GM21515 (cell line): ENCODE results near the gene TSPAN31.
"Not testable (repeated sequence)": the region's sequence is repeated elsewhere in the genome, so short reads cannot be mapped to it uniquely, and the experiment has no call there.

ENCODE experiments used
- ATAC-seq: cut with Tn5 transposase; IDR thresholded peaks from one replicate; pipeline ENCODE4 v1.9.1; 2021; ENCODE audit not compliant: unreplicated experiment

TSPAN31 gene

GRCh38 chr12:57721846-57722608 is 22.8 kb upstream of the TSPAN31 start:
- ATAC-seq = not testable (repeated sequence)

- no peak for ATAC-seq
Measured at GRCh38 chr12:57722716-57723629, 21.9 kb upstream of the TSPAN31 start.

GRCh38 chr12:57723630-57723962 is 21.2 kb upstream of the TSPAN31 start:
- ATAC-seq = no peak

GRCh38 chr12:57724003-57724935 is 20.6 kb upstream of the TSPAN31 start:
- no peak for ATAC-seq

GRCh38 chr12:57724936-57725740 is 19.7 kb upstream of the TSPAN31 start:
- no peak for ATAC-seq

GRCh38 chr12:57725851-57726150 is 19.0 kb upstream of the TSPAN31 start:
- ATAC-seq = no peak

GRCh38 chr12:57726151-57726883 is 18.5 kb upstream of the TSPAN31 start:
- no peak for ATAC-seq

- ATAC-seq = no peak
Measured at GRCh38 chr12:57726884-57727757, 17.7 kb upstream of the TSPAN31 start.

GRCh38 chr12:57727758-57728395 is 17.0 kb upstream of the TSPAN31 start:
- no peak for ATAC-seq

- ATAC-seq = no peak
Measured at GRCh38 chr12:57729321-57729844, 15.5 kb upstream of the TSPAN31 start.

- no peak for ATAC-seq
Measured at GRCh38 chr12:57730336-57731067, 14.3 kb upstream of the TSPAN31 start.

GRCh38 chr12:57731411-57732080 is 13.3 kb upstream of the TSPAN31 start:
- no peak for ATAC-seq

GRCh38 chr12:57732270-57732669 is 12.6 kb upstream of the TSPAN31 start:
- ATAC-seq = no peak

GRCh38 chr12:57732726-57733593 is 11.9 kb upstream of the TSPAN31 start:
- ATAC-seq = no peak

- ATAC-seq = no peak
Measured at GRCh38 chr12:57733928-57734327, 10.9 kb upstream of the TSPAN31 start.

GRCh38 chr12:57734591-57734990 is 10.2 kb upstream of the TSPAN31 start:
- no peak for ATAC-seq
